HFFc6 (cell line): ENCODE data around the gene ZNF154. TPM values are rescaled to one million over a fixed set of nuclear protein-coding genes. Genes with fewer than 3 reads are reported as not detected.

Experiments used
- DNase-seq: peaks from one replicate; pipeline ENCODE4 v3.0.0-alpha.2; 2018
- H3K27ac Mint-ChIP-seq: 2 replicates; pipeline ENCODE4 v1.8.0; 2020; ENCODE audit warnings: mild to moderate bottlenecking, mixed read lengths
- H3K27me3 Mint-ChIP-seq: 2 replicates; pipeline ENCODE4 v1.8.0; 2021; ENCODE audit warnings: mild to moderate bottlenecking, moderate library complexity, mixed read lengths; ENCODE audit not compliant: insufficient read depth
- H3K36me3 Mint-ChIP-seq: 2 replicates; pipeline ENCODE4 v1.8.0; 2021; ENCODE audit warnings: low read depth, mixed read lengths
- H3K4me1 Mint-ChIP-seq: 2 replicates; pipeline ENCODE4 v1.8.0; 2020; ENCODE audit warnings: low read depth, mixed read lengths
- H3K4me3 Mint-ChIP-seq: 2 replicates; pipeline ENCODE4 v1.8.0; 2020; ENCODE audit warnings: mild to moderate bottlenecking, moderate library complexity, mixed read lengths
- H3K9me3 Mint-ChIP-seq: 2 replicates; pipeline ENCODE4 v1.8.0; 2020; ENCODE audit warnings: mild to moderate bottlenecking, mixed read lengths
- CTCF ChIP-seq: fragments of 200-600 bp; sonication (generic); IDR thresholded peaks from 2 replicates; pipeline ENCODE4 v1.5.0; 2021; ENCODE audit warnings: antibody characterized with exemption, mild to moderate bottlenecking
- total RNA-seq, 6 experiments: library from RNA; stranded (reverse); fragmentation: NEBNext Ultra II Directional; extraction: Animal tissue kit (Norgen Biotek cat#: 25700); gene quantifications; 2 replicates in 1 of 6; 3 replicates in 5 of 6; pipeline ENCODE4 v1.2.3, GENCODE V29; 2021

The ZNF154 gene
- total RNA-seq, 6 experiments from 2014 or later: 0.11 to 0.20 (median 0.16) TPM; not detected in 2

DNA sequence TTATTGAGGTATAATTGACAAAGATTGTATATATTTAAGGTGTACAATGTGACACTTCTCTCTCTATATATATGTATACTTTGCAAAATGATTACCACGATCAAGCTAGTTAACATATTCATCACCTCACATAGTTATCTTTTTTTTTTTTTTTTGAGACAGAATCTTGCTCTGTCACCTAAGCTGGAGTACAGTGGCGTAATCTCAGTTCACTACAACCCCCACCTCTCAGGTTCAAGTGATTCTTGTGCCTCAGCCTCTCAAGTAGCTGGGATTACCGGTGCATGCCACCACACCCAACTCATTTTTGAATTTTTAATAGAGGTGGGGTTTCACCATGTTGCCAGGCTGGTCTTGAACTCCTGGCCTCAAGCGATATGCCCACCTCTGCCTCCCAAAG lies 36.5 kb downstream of the ZNF154 start:
- Mint-ChIP-seq H3K27me3 (peaks cover 2% of the 10 kb centered on the region; the same call in 1 of the 2 replicates), H3K27ac (no peak overlapping the region), H3K4me1 (no peaks in the 10 kb centered on the region), H3K36me3 (no peaks in the 10 kb centered on the region), H3K4me3 (no peak overlapping the region), H3K9me3 (no peaks in the 10 kb centered on the region)
- no peak for TF ChIP-seq CTCF
- DNase-seq: no peak

DNA sequence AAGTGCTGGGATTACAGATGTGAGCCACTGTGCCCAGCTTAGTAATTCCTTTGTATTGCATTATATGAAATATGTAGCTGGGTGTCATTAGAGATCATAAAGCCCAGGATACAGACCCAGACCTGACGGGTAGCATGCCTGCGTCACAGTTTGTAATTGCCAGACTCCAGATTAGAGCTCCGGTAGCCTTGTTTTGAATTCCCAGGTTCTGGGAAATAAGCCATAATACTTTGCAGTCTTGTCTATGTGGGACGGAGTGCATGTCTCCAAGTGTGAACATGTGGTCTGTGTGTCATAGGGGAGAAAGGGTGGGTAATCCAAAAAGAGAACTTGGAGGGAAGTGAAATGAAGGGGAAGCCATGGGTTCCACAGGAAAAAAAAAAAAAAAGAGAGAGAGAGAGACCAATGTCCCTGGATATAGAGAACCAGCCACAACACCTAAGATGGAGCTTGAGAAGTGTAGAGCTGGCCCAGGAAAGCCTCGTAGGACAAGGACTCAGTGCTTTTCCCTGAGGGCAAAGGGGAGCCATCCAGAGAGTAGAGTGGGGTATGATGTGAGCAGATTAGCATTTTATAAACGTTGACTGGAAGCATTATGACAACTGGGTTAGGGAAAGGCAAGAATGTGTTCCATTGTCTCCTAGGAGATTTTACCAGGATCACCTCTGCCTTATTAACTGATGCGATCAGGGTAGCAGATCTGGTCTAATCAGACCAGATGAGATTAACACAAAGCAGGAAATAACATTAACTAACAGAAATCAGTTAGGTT lies 37.7 kb downstream of the ZNF154 start:
- Mint-ChIP-seq H3K27ac (no peak overlapping the region), H3K9me3 (no peaks in the 10 kb centered on the region), H3K4me3 (no peak overlapping the region), H3K36me3 (no peaks in the 10 kb centered on the region), H3K27me3 (peaks cover 2% of the 10 kb centered on the region), H3K4me1 (no peaks in the 10 kb centered on the region)
- DNase-seq: no peak
- TF ChIP-seq CTCF: no peak

DNA sequence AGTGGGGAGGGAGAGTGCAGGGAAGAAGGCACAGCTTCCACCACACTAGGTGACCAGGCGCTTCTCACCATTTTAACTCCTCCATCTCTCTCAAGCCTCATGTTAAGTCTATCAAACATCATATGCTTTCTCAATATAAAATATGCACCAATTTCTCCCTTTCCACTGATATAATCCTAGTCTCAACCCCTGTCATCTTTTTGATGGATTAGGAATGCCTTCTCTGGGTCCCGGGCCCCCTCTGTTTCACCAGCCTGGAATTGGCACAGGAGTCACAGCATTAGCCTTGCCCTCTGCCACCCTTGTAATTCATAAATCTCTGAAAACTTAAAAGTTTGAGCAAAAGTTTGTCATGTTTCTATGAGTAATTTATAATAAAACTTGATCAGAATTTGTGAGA lies 40.4 kb downstream of the ZNF154 start, which contains the start of gene ZSCAN4:
ZSCAN4 (plus strand) TSS at position 301 of the 400 bp plus-strand sequence. CDS start 7,211 bp downstream, outside the sequence.
- H3K4me1 Mint-ChIP-seq: no peaks in the 10 kb centered on the region
- no peak for DNase-seq
- H3K27ac Mint-ChIP-seq: no peak within 1 kb of the TSS
- no peaks in the 10 kb centered on the region for H3K36me3 Mint-ChIP-seq
- no peaks in the 10 kb centered on the region for H3K9me3 Mint-ChIP-seq
- no peak within 1 kb of the TSS for H3K4me3 Mint-ChIP-seq
- TF ChIP-seq CTCF: no peak
- peaks cover 9% of the 10 kb centered on the region for H3K27me3 Mint-ChIP-seq

DNA sequence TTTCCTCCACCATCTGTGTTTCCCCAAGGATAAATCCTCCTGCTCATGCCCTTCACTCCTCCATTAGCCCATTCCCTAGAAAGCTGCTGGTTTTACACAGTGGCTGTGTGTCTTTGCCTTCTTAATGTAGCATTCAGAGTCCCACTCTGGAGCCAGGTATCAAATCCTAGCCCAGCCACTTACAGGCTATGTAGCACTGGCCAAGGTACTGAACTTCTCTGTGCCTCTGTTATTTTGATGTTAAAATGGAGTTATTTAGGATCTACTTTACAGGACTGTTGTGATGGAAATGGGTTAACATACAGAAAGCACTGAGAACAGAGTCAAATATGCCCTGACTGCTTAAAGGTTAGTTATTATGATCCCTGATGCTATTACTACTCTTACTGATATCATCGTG lies 41.8 kb downstream of the ZNF154 start:
- Mint-ChIP-seq H3K27ac (no peak overlapping the region), H3K4me3 (no peak overlapping the region), H3K4me1 (no peaks in the 10 kb centered on the region), H3K9me3 (no peaks in the 10 kb centered on the region), H3K27me3 (peaks cover 9% of the 10 kb centered on the region), H3K36me3 (no peaks in the 10 kb centered on the region)
- TF ChIP-seq CTCF: no peak
- no peak for DNase-seq

- no peaks in the 10 kb centered on the region for H3K9me3 Mint-ChIP-seq
- no peak overlapping the region for H3K27ac Mint-ChIP-seq
- H3K4me3 Mint-ChIP-seq: peak overlapping the region; percentile 87; the same call in 1 of the 2 replicates
- no peak for TF ChIP-seq CTCF
- peaks cover 10% of the 10 kb centered on the region for H3K27me3 Mint-ChIP-seq
- DNase-seq: no peak
- H3K4me1 Mint-ChIP-seq: no peaks in the 10 kb centered on the region
- H3K36me3 Mint-ChIP-seq: no peaks in the 10 kb centered on the region
These were observed 43.7 kb downstream of the ZNF154 start for GRCh38 chr19:57665261-57665806.
